ENCODE measurements around the gene STARD13.

The STARD13 gene

GRCh38 chr13:33227927-33228647 is 57.5 kb downstream of the STARD13 start:
- DNase-seq: no peak

GRCh38 chr13:33224686-33225085 is 60.9 kb downstream of the STARD13 start:
- no peak for DNase-seq

- no peak for DNase-seq
These were observed 61.4 kb downstream of the STARD13 start for GRCh38 chr13:33224191-33224590.

- no peak for DNase-seq
These were observed 65.6 kb downstream of the STARD13 start for GRCh38 chr13:33219926-33220325.

- DNase-seq: no peak
These were observed 67.1 kb downstream of the STARD13 start for GRCh38 chr13:33218426-33218825.

GRCh38 chr13:33218020-33218419 is 67.5 kb downstream of the STARD13 start:
- no peak for DNase-seq

GRCh38 chr13:33217256-33217655 is 68.3 kb downstream of the STARD13 start:
- DNase-seq: no peak

- no peak for DNase-seq
These were observed 71.8 kb downstream of the STARD13 start for GRCh38 chr13:33213797-33214196.

- DNase-seq: peak; percentile 42
These were observed 72.4 kb downstream of the STARD13 start for GRCh38 chr13:33213024-33213768.

GRCh38 chr13:33212396-33212795 is 73.2 kb downstream of the STARD13 start:
- no peak for DNase-seq

- DNase-seq: no peak
These were observed 75.5 kb downstream of the STARD13 start for GRCh38 chr13:33210090-33210489.

- no peak for DNase-seq
These were observed 77.0 kb downstream of the STARD13 start for GRCh38 chr13:33208290-33209220.

- no peak for DNase-seq
These were observed 78.0 kb downstream of the STARD13 start for GRCh38 chr13:33207615-33207961.

GRCh38 chr13:33206945-33207614 is 78.5 kb downstream of the STARD13 start:
- no peak for DNase-seq

GRCh38 chr13:33206425-33206824 is 79.1 kb downstream of the STARD13 start:
- no peak for DNase-seq

GRCh38 chr13:33205804-33206221 is 79.7 kb downstream of the STARD13 start:
- DNase-seq: no peak

GRCh38 chr13:33205224-33205623 is 80.3 kb downstream of the STARD13 start:
- no peak for DNase-seq

- DNase-seq: no peak
These were observed 81.2 kb downstream of the STARD13 start for GRCh38 chr13:33204130-33204927.

- no peak for DNase-seq
These were observed 82.8 kb downstream of the STARD13 start for GRCh38 chr13:33202644-33203169.

- no peak for DNase-seq
These were observed 83.9 kb downstream of the STARD13 start for GRCh38 chr13:33201659-33202058.

- DNase-seq: no peak
These were observed 86.2 kb downstream of the STARD13 start for GRCh38 chr13:33199289-33199850.
